Sigmoid colon (tissue), 7 donors: ENCODE results near the gene EIF3F. TPM values are rescaled to one million over a fixed set of nuclear protein-coding genes. Genes with fewer than 3 reads are reported as not detected.
A peak's percentile ranks its signal among the peaks of the same experiment; 100 is the strongest.

Experiments used
- DNase-seq: peaks from one replicate; pipeline ENCODE4 v3.0.0-alpha.2; 2019
- H3K27ac ChIP-seq, 4 donors: fragments of 200-600 bp; sonication (generic); one replicate each; pipeline ENCODE4 v1.5.1; 2016 to 2019; ENCODE audit warnings: mild to moderate bottlenecking in 1 of 4
- H3K27me3 ChIP-seq, 3 donors: fragments of 200-600 bp; sonication (generic); one replicate each; pipeline ENCODE4 v1.5.1; 2019; ENCODE audit warnings: mild to moderate bottlenecking in 1 of 3
- H3K36me3 ChIP-seq, 4 donors: fragments of 200-600 bp; sonication (generic); one replicate each; pipeline ENCODE4 v1.5.1; 2016 to 2019
- H3K4me1 ChIP-seq, 4 donors: fragments of 200-600 bp; sonication (generic); one replicate each; pipeline ENCODE4 v1.5.1; 2017 to 2019
- H3K4me3 ChIP-seq, 4 donors: fragments of 200-600 bp; sonication (generic); one replicate each; pipeline ENCODE4 v1.5.1; 2017 to 2019; ENCODE audit warnings: mild to moderate bottlenecking in 2 of 4, moderate library complexity in 1 of 4
- H3K9me3 ChIP-seq, 4 donors: fragments of 200-600 bp in 3 of 4; sonication (generic) in 3 of 4; one replicate each; pipeline versions ENCODE4 v1.5.1 to v1.6.1; 2013 to 2019
- CTCF ChIP-seq, 4 experiments: fragments of 450-650 bp in 3 of 4; fragments of 200-600 bp in 1 of 4; IDR thresholded peaks; one replicate each; pipeline ENCODE4 v1.5.1; 2016 to 2019; ENCODE audit warnings: antibody characterized with exemption in 4 of 4, mild to moderate bottlenecking in 3 of 4, moderate library complexity in 2 of 4
- EP300 ChIP-seq, 4 donors: sonication (generic); formaldehyde crosslinking; IDR thresholded peaks; one replicate each; pipeline ENCODE4 v1.6.1; 2017; ENCODE audit warnings: antibody characterized with exemption in 4 of 4
- POLR2A ChIP-seq, 2 donors: fragments of 450-650 bp; IDR thresholded peaks; one replicate each; pipeline ENCODE4 v1.6.1; 2016; ENCODE audit warnings: antibody characterized with exemption in 2 of 2, mild to moderate bottlenecking in 2 of 2, moderate library complexity in 2 of 2
- POLR2AphosphoS5 ChIP-seq, 4 donors: sonication (generic); formaldehyde crosslinking; IDR thresholded peaks; one replicate each; pipeline ENCODE4 v1.6.1; 2017; ENCODE audit warnings: antibody characterized with exemption in 4 of 4
- WGBS, 2 donors: extraction: QIAGEN DNeasy Blood & Tissue Kit; methylation state at CpG; one replicate each; pipeline ENCODE4 v1.1.7; 2013; 5-methylcytosine and 5-hydroxymethylcytosine counted together
- intact Hi-C: fragments of 100-400 bp; cut with DNase I; formaldehyde crosslinking; loops from one replicate; pipeline ENCODE4 v1.15.1; 2023
- polyA plus RNA-seq, 3 donors: library from polyadenylated mRNA; stranded (reverse); fragments of 200-250 nt; gene quantifications; one replicate each; pipeline ENCODE4 v1.2.3, GENCODE V29; 2013
- total RNA-seq, 4 donors: library from RNA; depleted of rRNA; stranded (reverse); fragments of >200 nt; gene quantifications; one replicate each; pipeline ENCODE4 v1.1.0, GENCODE V29; 2016
- donor health status: healthy with polysubstance abuse.
- donor health status: Bipolar disorder and iron deficiency.
- donor health status: healthy.

The EIF3F gene
- total RNA-seq (100 to 1,000 TPM; 210 to 233 (median 224) TPM), polyA plus RNA-seq (100 to 1,000 TPM; 192 to 540 (median 442) TPM)

GRCh38 chr11:7986768-7987559, at the start of gene EIF3F:
TSS of gene EIF3F (plus strand) at chr11:7987337. CDS start at chr11:7987353, 16 bp downstream.
- intact Hi-C loops, result loop anchor here (1.0 to 5.0 kb wide), 2 partner anchors 94 to 475 kb away; partner anchors contain the start of gene PPFIBP2
- Histone ChIP-seq H3K27me3 (no peaks in the 10 kb centered on the region), H3K36me3 (peaks cover 0 to 14% (median 4%) of the 10 kb centered on the region in 4 donors), H3K9me3 (no peaks in the 10 kb centered on the region), H3K4me3 (peak within 1 kb of the TSS; percentile 68 to 89 (median 80)), H3K27ac (peak within 1 kb of the TSS; percentile 76 to 83 (median 80)), H3K4me1 (peaks cover 0 to 36% (median 23%) of the 10 kb centered on the region in 4 donors)
- DNase-seq, result peak; percentile 97
- TF ChIP-seq CTCF (IDR thresholded peaks at IDR 0.05), result peak; percentile 81 to 92 (median 85)
- peak in 1 of 2 donors; percentile 10 for TF ChIP-seq POLR2A (IDR thresholded peaks at IDR 0.05)
- TF ChIP-seq EP300 (IDR thresholded peaks at IDR 0.05), result no peak
- peak in 3 of 4 donors; percentile 72 to 75 (median 75) for TF ChIP-seq POLR2AphosphoS5 (IDR thresholded peaks at IDR 0.05)
- 1% methylated on average over 47 of the region's 47 CpGs for WGBS, 2 donors

GRCh38 chr11:7941146-7941545, 46.0 kb upstream of the EIF3F start:
- Histone ChIP-seq H3K4me1 (no peaks in the 10 kb centered on the region), H3K27me3 (no peaks in the 10 kb centered on the region), H3K36me3 (no peaks in the 10 kb centered on the region), H3K4me3 (no peak overlapping the region), H3K9me3 (peaks cover 0 to 10% (median 0%) of the 10 kb centered on the region in 4 donors), H3K27ac (no peak overlapping the region)
- no peak for DNase-seq
- intact Hi-C loops, result no loop called here
- no peak for TF ChIP-seq CTCF (IDR thresholded peaks at IDR 0.05)
- no peak for TF ChIP-seq POLR2AphosphoS5 (IDR thresholded peaks at IDR 0.05)
- no peak for TF ChIP-seq POLR2A (IDR thresholded peaks at IDR 0.05)
- 59 to 71% methylated on average over 5 of the region's 5 CpGs for WGBS, 2 donors

- no peak for DNase-seq
- 95 to 96% methylated on average over 2 of the region's 2 CpGs for WGBS, 2 donors
- Histone ChIP-seq H3K4me3 (no peak within 1 kb of the TSS), H3K4me1 (no peaks in the 10 kb centered on the region), H3K27me3 (no peaks in the 10 kb centered on the region), H3K36me3 (no peaks in the 10 kb centered on the region), H3K27ac (no peak within 1 kb of the TSS), H3K9me3 (peaks cover 0 to 10% (median 0%) of the 10 kb centered on the region in 4 donors)
- intact Hi-C loops, result no loop called here
- TF ChIP-seq EP300 (IDR thresholded peaks at IDR 0.05), result no peak
- no peak for TF ChIP-seq CTCF (IDR thresholded peaks at IDR 0.05)
- no peak for TF ChIP-seq POLR2A (IDR thresholded peaks at IDR 0.05)
- TF ChIP-seq POLR2AphosphoS5 (IDR thresholded peaks at IDR 0.05), result no peak
These were observed 45.5 kb upstream of the EIF3F start, which contains the start of gene OR10A3 for GRCh38 chr11:7941608-7942007. TSS of gene OR10A3 (minus strand) at chr11:7941708. CDS start at chr11:7939520, 2,188 bp downstream.

- Histone ChIP-seq H3K4me3 (no peak overlapping the region), H3K9me3 (peaks cover 0 to 10% (median 0%) of the 10 kb centered on the region in 4 donors), H3K36me3 (no peaks in the 10 kb centered on the region), H3K27ac (no peak overlapping the region), H3K4me1 (no peaks in the 10 kb centered on the region), H3K27me3 (no peaks in the 10 kb centered on the region)
- 89 to 93% methylated on average over 2 of the region's 2 CpGs for WGBS, 2 donors
- intact Hi-C loops, result no loop called here
- no peak for DNase-seq
- TF ChIP-seq POLR2A (IDR thresholded peaks at IDR 0.05), result no peak
- TF ChIP-seq CTCF (IDR thresholded peaks at IDR 0.05), result no peak
- no peak for TF ChIP-seq POLR2AphosphoS5 (IDR thresholded peaks at IDR 0.05)
- no peak for TF ChIP-seq EP300 (IDR thresholded peaks at IDR 0.05)
These were observed 43.0 kb upstream of the EIF3F start for GRCh38 chr11:7944123-7944522.
